ENCODE data around the gene PIP4K2A. TPM values are rescaled to one million over a fixed set of nuclear protein-coding genes. Genes with fewer than 3 reads are reported as not detected.
A peak's percentile ranks its signal among the peaks of the same experiment; 100 is the strongest.

The PIP4K2A gene
- total RNA-seq, 1 donor from 2014 or later: 102 TPM

GRCh38 chr10:22727112-22727511 lies 12.7 kb upstream of the PIP4K2A start:
- Mint-ChIP-seq H3K4me3 (no peak overlapping the region), H3K27ac (no peak overlapping the region), H3K9me3 (no peaks in the 10 kb centered on the region), H3K4me1 (peaks cover 53% of the 10 kb centered on the region), H3K36me3 (ENCODE audit: low read depth) (no peaks in the 10 kb centered on the region), H3K27me3 (peaks cover 2% of the 10 kb centered on the region)
- ATAC-seq (ENCODE audit: low read depth) (no peak), DNase-seq (no peak)
- CTCF ChIA-PET: interaction anchor here (0.9 kb wide), 1 partner anchor 153 kb away, joined by 3 read pairs; no protein-coding TSS in a partner anchor
- POLR2A ChIA-PET: interaction anchor here (1.1 kb wide), 1 partner anchor 290 kb away, joined by 3 read pairs; no protein-coding TSS in a partner anchor
- TF ChIP-seq, protein P1, sequence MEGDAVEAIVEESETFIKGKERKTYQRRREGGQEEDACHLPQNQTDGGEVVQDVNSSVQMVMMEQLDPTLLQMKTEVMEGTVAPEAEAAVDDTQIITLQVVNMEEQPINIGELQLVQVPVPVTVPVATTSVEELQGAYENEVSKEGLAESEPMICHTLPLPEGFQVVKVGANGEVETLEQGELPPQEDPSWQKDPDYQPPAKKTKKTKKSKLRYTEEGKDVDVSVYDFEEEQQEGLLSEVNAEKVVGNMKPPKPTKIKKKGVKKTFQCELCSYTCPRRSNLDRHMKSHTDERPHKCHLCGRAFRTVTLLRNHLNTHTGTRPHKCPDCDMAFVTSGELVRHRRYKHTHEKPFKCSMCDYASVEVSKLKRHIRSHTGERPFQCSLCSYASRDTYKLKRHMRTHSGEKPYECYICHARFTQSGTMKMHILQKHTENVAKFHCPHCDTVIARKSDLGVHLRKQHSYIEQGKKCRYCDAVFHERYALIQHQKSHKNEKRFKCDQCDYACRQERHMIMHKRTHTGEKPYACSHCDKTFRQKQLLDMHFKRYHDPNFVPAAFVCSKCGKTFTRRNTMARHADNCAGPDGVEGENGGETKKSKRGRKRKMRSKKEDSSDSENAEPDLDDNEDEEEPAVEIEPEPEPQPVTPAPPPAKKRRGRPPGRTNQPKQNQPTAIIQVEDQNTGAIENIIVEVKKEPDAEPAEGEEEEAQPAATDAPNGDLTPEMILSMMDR (IDR thresholded peaks at IDR 0.05): no peak
- intact Hi-C loops (cut with micrococcal nuclease): no loop called here

GRCh38 chr10:22724773-22725172 lies 10.4 kb upstream of the PIP4K2A start:
- Mint-ChIP-seq H3K4me3 (no peak overlapping the region), H3K9me3 (no peaks in the 10 kb centered on the region), H3K27me3 (no peaks in the 10 kb centered on the region), H3K4me1 (peaks cover 59% of the 10 kb centered on the region), H3K36me3 (ENCODE audit: low read depth) (no peaks in the 10 kb centered on the region), H3K27ac (no peak overlapping the region)
- intact Hi-C loops (cut with micrococcal nuclease): loop anchor here (5.0 kb wide), 5 partner anchors 208 to 1192 kb away; partner anchors contain the start of genes BMI1 and MLLT10
- no peak for ATAC-seq (ENCODE audit: low read depth)
- TF ChIP-seq, protein P1 (IDR thresholded peaks at IDR 0.05): no peak
- ChIA-PET POLR2A (interaction anchor here (1.6 to 2.8 kb wide), 3 partner anchors 8 to 15 kb away, joined by 4 to 13 read pairs (median 9); no protein-coding TSS in a partner anchor), CTCF (no interaction called here)
- DNase-seq: no peak

- DNase-seq: no peak
- H3K36me3 Mint-ChIP-seq (ENCODE audit: low read depth): no peaks in the 10 kb centered on the region
- ChIA-PET CTCF (interaction anchor here (1.9 kb wide), 1 partner anchor 19 kb away, joined by 4 read pairs; no protein-coding TSS in a partner anchor), POLR2A (interaction anchor here (0.6 to 2.8 kb wide), 10 partner anchors 9 to 942 kb away, joined by 3 to 13 read pairs (median 4); no protein-coding TSS in a partner anchor)
- peaks cover 59% of the 10 kb centered on the region for H3K4me1 Mint-ChIP-seq
- peak overlapping the region; percentile 83 for H3K27ac Mint-ChIP-seq
- intact Hi-C loops (cut with micrococcal nuclease): loop anchor here (1.0 to 5.0 kb wide), 11 partner anchors 9 to 1191 kb away; partner anchors contain the start of genes BMI1, MLLT10 and PIP4K2A
- peak; percentile 38 for ATAC-seq (ENCODE audit: low read depth)
- peak overlapping the region; percentile 80 for H3K4me3 Mint-ChIP-seq
- no peaks in the 10 kb centered on the region for H3K9me3 Mint-ChIP-seq
- TF ChIP-seq, protein P1 (IDR thresholded peaks at IDR 0.05): no peak
- H3K27me3 Mint-ChIP-seq: no peaks in the 10 kb centered on the region
Measured at GRCh38 chr10:22723783-22724182, 9.4 kb upstream of the PIP4K2A start.

- no peaks in the 10 kb centered on the region for H3K27me3 Mint-ChIP-seq
- POLR2A ChIA-PET: interaction anchor here (0.6 to 2.8 kb wide), 9 partner anchors 9 to 941 kb away, joined by 3 to 13 read pairs (median 4); no protein-coding TSS in a partner anchor
- ATAC-seq (ENCODE audit: low read depth) (peak; percentile 91), DNase-seq (peak; percentile 50)
- intact Hi-C loops (cut with micrococcal nuclease): loop anchor here (1.0 to 5.0 kb wide), 11 partner anchors 9 to 1191 kb away; partner anchors contain the start of genes BMI1, MLLT10 and PIP4K2A
- H3K36me3 Mint-ChIP-seq (ENCODE audit: low read depth): no peaks in the 10 kb centered on the region
- H3K27ac Mint-ChIP-seq: peak overlapping the region; percentile 83
- TF ChIP-seq, protein P1 (IDR thresholded peaks at IDR 0.05): no peak
- H3K4me3 Mint-ChIP-seq: peak overlapping the region; percentile 80
- H3K4me1 Mint-ChIP-seq: peaks cover 57% of the 10 kb centered on the region
- H3K9me3 Mint-ChIP-seq: no peaks in the 10 kb centered on the region
- CTCF ChIA-PET: interaction anchor here (1.9 kb wide), 1 partner anchor 19 kb away, joined by 4 read pairs; no protein-coding TSS in a partner anchor
Measured at GRCh38 chr10:22723343-22723779, 9.0 kb upstream of the PIP4K2A start.

GRCh38 chr10:22722626-22723169 lies 8.3 kb upstream of the PIP4K2A start:
- no peaks in the 10 kb centered on the region for H3K36me3 Mint-ChIP-seq (ENCODE audit: low read depth)
- H3K4me1 Mint-ChIP-seq: peaks cover 50% of the 10 kb centered on the region
- ChIA-PET POLR2A (interaction anchor here (0.6 to 2.8 kb wide), 5 partner anchors 9 to 384 kb away, joined by 3 to 13 read pairs (median 5); no protein-coding TSS in a partner anchor), CTCF (interaction anchor here (0.9 to 1.9 kb wide), 3 partner anchors 17 to 53 kb away, joined by 3 to 4 read pairs (median 3); no protein-coding TSS in a partner anchor)
- H3K27me3 Mint-ChIP-seq: no peaks in the 10 kb centered on the region
- peak; percentile 3 for ATAC-seq (ENCODE audit: low read depth)
- TF ChIP-seq, protein P1 (IDR thresholded peaks at IDR 0.05): no peak
- H3K27ac Mint-ChIP-seq: peak overlapping the region; percentile 83
- H3K9me3 Mint-ChIP-seq: no peaks in the 10 kb centered on the region
- intact Hi-C loops (cut with micrococcal nuclease): loop anchor here (1.0 to 5.0 kb wide), 11 partner anchors 8 to 1190 kb away; partner anchors contain the start of genes BMI1, MLLT10 and PIP4K2A
- DNase-seq: no peak
- H3K4me3 Mint-ChIP-seq: peak overlapping the region; percentile 80
